Fibroblast of lung (primary cell): ENCODE results near the gene AAR2. TPM values are rescaled to one million over a fixed set of nuclear protein-coding genes. Genes with fewer than 3 reads are reported as not detected.

Experiments
- DNase-seq, 2 donors: peaks; one replicate each; pipeline versions ENCODE4 v3.0.0 to v3.0.0-alpha.2; 2010; ENCODE audit warnings: low read depth in 2 of 2
- H2AFZ ChIP-seq: 2 replicates; pipeline ENCODE4 v1.5.1; 2012; ENCODE audit warnings: low read length, control low read depth, inconsistent platforms
- H3K27ac ChIP-seq: 2 replicates; pipeline ENCODE4 v1.5.1; 2011; ENCODE audit warnings: low read length, control low read depth; ENCODE audit not compliant: insufficient read depth
- H3K27me3 ChIP-seq: 2 replicates; pipeline ENCODE4 v1.5.1; 2011; ENCODE audit warnings: mild to moderate bottlenecking, low read length; ENCODE audit not compliant: control insufficient read depth, insufficient read depth
- H3K36me3 ChIP-seq: 2 replicates; pipeline ENCODE4 v1.5.1; 2011; ENCODE audit warnings: low read length; ENCODE audit not compliant: control insufficient read depth, insufficient read depth
- H3K4me1 ChIP-seq: 2 replicates; pipeline ENCODE4 v1.5.1; 2011; ENCODE audit warnings: low read length; ENCODE audit not compliant: control insufficient read depth, insufficient read depth; ENCODE audit errors: extremely low read depth
- H3K4me2 ChIP-seq: 2 replicates; pipeline ENCODE4 v1.5.1; 2011; ENCODE audit warnings: low read length, control low read depth; ENCODE audit not compliant: insufficient read depth; ENCODE audit errors: extremely low read depth
- H3K4me3 ChIP-seq, 4 experiments: fragments of 200-600 bp in 1 of 4; sonication (generic) in 1 of 4; replicated peaks in 1 of 4; 2 replicates each; pipeline ENCODE4 v1.5.1; 2011 to 2016; ENCODE audit warnings: low read length in 4 of 4, low read depth in 3 of 4, mild to moderate bottlenecking in 3 of 4, control low read depth in 2 of 4, inconsistent platforms in 1 of 4, mixed read lengths in 1 of 4; ENCODE audit not compliant: insufficient read depth in 1 of 4; ENCODE audit errors: control extremely low read depth in 1 of 4
- H3K79me2 ChIP-seq: 2 replicates; pipeline ENCODE4 v1.5.1; 2012; ENCODE audit warnings: mild to moderate bottlenecking, low read length, inconsistent platforms; ENCODE audit not compliant: control insufficient read depth, insufficient read depth
- H3K9ac ChIP-seq: 2 replicates; pipeline ENCODE4 v1.5.1; 2011; ENCODE audit warnings: mild to moderate bottlenecking, low read length, control low read depth; ENCODE audit not compliant: insufficient read depth
- H3K9me3 ChIP-seq: 2 replicates; pipeline ENCODE4 v1.5.1; 2012; ENCODE audit warnings: low read depth, low read length; ENCODE audit not compliant: control insufficient read depth, insufficient read depth
- H4K20me1 ChIP-seq: 2 replicates; pipeline ENCODE4 v1.5.1; 2011; ENCODE audit warnings: low read length; ENCODE audit not compliant: control insufficient read depth, insufficient read depth; ENCODE audit errors: extremely low read depth
- CTCF ChIP-seq, 2 donors: IDR thresholded peaks in 1 of 2; conservative IDR thresholded peaks in 1 of 2; 1 replicate in 1 of 2; 2 replicates in 1 of 2; pipeline ENCODE4 v1.5.1; 2011 to 2012; ENCODE audit warnings: low read length in 2 of 2, control low read depth in 1 of 2, inconsistent platforms in 1 of 2, low read depth in 1 of 2, mild to moderate bottlenecking in 1 of 2
- EZH2 ChIP-seq: IDR thresholded peaks from 2 replicates; pipeline ENCODE4 v1.5.1; 2012; ENCODE audit warnings: low read length, control low read depth, mild to moderate bottlenecking; ENCODE audit errors: missing control alignments
- polyA plus RNA-seq, 2 donors: library from polyadenylated mRNA; depleted of rRNA in 1 of 2; stranded (reverse) in 1 of 2; unstranded in 1 of 2; fragments of >200 nt; gene quantifications; 2 replicates each; pipeline ENCODE4 v1.2.1, GENCODE V29; 2011 to 2012; ENCODE audit warnings: missing spikeins in 1 of 2
- total RNA-seq: library from RNA; depleted of rRNA; stranded (reverse); fragments of >200 nt; gene quantifications from 2 replicates; pipeline ENCODE4 v1.2.1, GENCODE V29; 2014

The AAR2 gene
- total and polyA plus RNA-seq, 2 donors (not counting 1 experiment from before 2014, with no cell fraction given), result 24.6 to 25.3 TPM

DNA sequence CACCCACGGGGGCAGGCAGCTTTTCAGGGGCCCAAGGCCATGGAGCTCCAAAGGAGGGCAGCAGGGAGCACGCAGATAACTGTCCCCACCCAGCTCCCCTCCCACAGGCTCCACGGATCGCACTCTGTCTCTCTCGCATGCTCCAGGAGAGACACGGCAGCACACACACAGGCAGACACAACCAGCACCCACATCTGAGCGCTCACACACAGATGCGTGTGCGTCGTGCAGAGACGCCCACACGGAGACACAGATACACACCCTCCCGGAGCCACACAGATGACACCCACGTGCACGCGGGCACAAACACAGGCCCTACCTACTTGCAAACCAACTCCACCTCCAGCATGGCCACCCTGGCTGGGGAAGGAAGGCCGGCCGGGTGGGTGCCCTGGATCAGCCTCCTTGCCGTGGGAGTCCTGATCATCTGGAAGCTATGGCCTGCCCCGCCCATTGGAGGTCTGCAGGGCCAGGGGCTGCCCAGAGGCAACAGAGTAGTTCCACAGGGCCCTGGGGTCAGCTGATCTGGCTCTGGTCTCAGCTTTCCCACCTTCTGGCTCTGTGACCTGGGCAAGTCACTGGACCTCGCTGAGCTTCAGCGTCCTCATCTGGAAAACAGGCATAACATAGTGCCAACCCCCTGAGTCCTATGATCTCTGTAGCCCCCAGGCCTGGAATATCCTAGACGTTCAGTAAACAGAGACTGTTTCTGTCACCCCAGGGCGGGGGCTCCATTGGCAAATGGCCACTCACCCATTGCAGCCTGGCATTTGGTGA lies 31.5 kb downstream of the AAR2 start:
- Histone ChIP-seq H3K4me1 (no peaks in the 10 kb centered on the region), H3K9ac (no peak overlapping the region), H3K4me2 (no peak overlapping the region), H3K4me3 (no peak overlapping the region), H3K27me3 (no peaks in the 10 kb centered on the region), H4K20me1 (no peaks in the 10 kb centered on the region), H3K36me3 (no peaks in the 10 kb centered on the region), H2AFZ (no peak overlapping the region), H3K9me3 (no peaks in the 10 kb centered on the region), H3K27ac (no peak overlapping the region), H3K79me2 (no peaks in the 10 kb centered on the region)
- DNase-seq, result no peak
- TF ChIP-seq EZH2 (no peak), CTCF (conservative IDR thresholded peaks at IDR 0.05 in 1 of 2, IDR thresholded peaks at IDR 0.05 in 1 of 2; ENCODE audit: low read depth in 1 of 2, low read length in 2 of 2) (no peak)

- Histone ChIP-seq H3K36me3 (no peaks in the 10 kb centered on the region), H4K20me1 (no peaks in the 10 kb centered on the region), H2AFZ (no peak overlapping the region), H3K27me3 (no peaks in the 10 kb centered on the region), H3K9ac (no peak overlapping the region), H3K4me3 (no peak overlapping the region), H3K4me1 (no peaks in the 10 kb centered on the region), H3K27ac (no peak overlapping the region), H3K9me3 (no peaks in the 10 kb centered on the region), H3K4me2 (no peak overlapping the region), H3K79me2 (no peaks in the 10 kb centered on the region)
- TF ChIP-seq EZH2 (no peak), CTCF (conservative IDR thresholded peaks at IDR 0.05 in 1 of 2, IDR thresholded peaks at IDR 0.05 in 1 of 2; ENCODE audit: low read depth in 1 of 2, low read length in 2 of 2) (no peak)
- DNase-seq, result peak in 1 of 2 donors; percentile 8
Observed at GRCh38 chr20:36268440-36269342, 32.4 kb downstream of the AAR2 start.

GRCh38 chr20:36269507-36269906 lies 33.2 kb downstream of the AAR2 start:
- H3K4me3 ChIP-seq, result no peak overlapping the region
- H3K27me3 ChIP-seq, result no peaks in the 10 kb centered on the region
- no peaks in the 10 kb centered on the region for H3K9me3 ChIP-seq
- no peak overlapping the region for H3K9ac ChIP-seq
- no peak overlapping the region for H3K27ac ChIP-seq
- H3K4me2 ChIP-seq, result no peak overlapping the region
- H3K4me1 ChIP-seq, result no peaks in the 10 kb centered on the region
- no peak for DNase-seq
- no peaks in the 10 kb centered on the region for H3K36me3 ChIP-seq
- H2AFZ ChIP-seq, result no peak overlapping the region
- no peak for TF ChIP-seq EZH2
- no peaks in the 10 kb centered on the region for H4K20me1 ChIP-seq
- H3K79me2 ChIP-seq, result no peaks in the 10 kb centered on the region
